Adrenal gland (tissue), 19 donors: ENCODE results near the gene MBLAC1. TPM values are rescaled to one million over a fixed set of nuclear protein-coding genes. Genes with fewer than 3 reads are reported as not detected.

Experiments
- DNase-seq, 7 donors: peaks; one replicate each; pipeline ENCODE4 v3.0.0-alpha.2; 2019 to 2020
- H3K27ac ChIP-seq, 5 donors: fragments of 200-600 bp; sonication (generic) in 4 of 5; 1 replicate in 3 of 5; 2 replicates in 2 of 5; pipeline versions ENCODE4 v1.5.1 to v1.8.0; 2016 to 2020; ENCODE audit warnings: mild to moderate bottlenecking in 1 of 5
- H3K27me3 ChIP-seq: fragments of 200-600 bp; 2 replicates; pipeline ENCODE4 v1.8.0; 2021
- H3K36me3 ChIP-seq, 2 donors: fragments of 200-600 bp; replicated peaks in 1 of 2; 1 replicate in 1 of 2; 2 replicates in 1 of 2; pipeline versions ENCODE4 v1.5.1 to v1.8.0; 2018 to 2022
- H3K4me1 ChIP-seq, 2 donors: fragments of 200-600 bp; replicated peaks in 1 of 2; 1 replicate in 1 of 2; 2 replicates in 1 of 2; pipeline versions ENCODE4 v1.5.1 to v1.8.0; 2018 to 2021
- H3K4me3 ChIP-seq, 4 donors: fragments of 200-600 bp; sonication (generic) in 3 of 4; one replicate each; pipeline ENCODE4 v1.5.1; 2016 to 2018
- H3K9me3 ChIP-seq, 3 donors: fragments of 200-600 bp; sonication (generic) in 1 of 3; replicated peaks in 1 of 3; 1 replicate in 2 of 3; 2 replicates in 1 of 3; pipeline versions ENCODE4 v1.5.1 to v1.8.0; 2016 to 2021
- CTCF ChIP-seq, 6 experiments: fragments of 450-650 bp in 4 of 6; fragments of 200-600 bp in 2 of 6; sonication (generic) in 1 of 6; IDR thresholded peaks; 1 replicate in 5 of 6; 2 replicates in 1 of 6; pipeline versions ENCODE4 v1.5.1 to v1.8.0; 2016 to 2021; ENCODE audit warnings: antibody characterized with exemption in 6 of 6, mild to moderate bottlenecking in 2 of 6, moderate library complexity in 1 of 6
- POLR2A ChIP-seq, 2 donors: fragments of 450-650 bp; IDR thresholded peaks; one replicate each; pipeline ENCODE4 v1.6.1; 2017; ENCODE audit warnings: antibody characterized with exemption in 2 of 2, mild to moderate bottlenecking in 2 of 2, moderate library complexity in 1 of 2
- WGBS, 4 donors: extraction: QIAGEN DNeasy Blood & Tissue Kit in 2 of 4; methylation state at CpG; one replicate each; pipeline versions ENCODE4 v1.1.5 to v1.1.7; 2013 to 2017; 5-methylcytosine and 5-hydroxymethylcytosine counted together
- intact Hi-C, 2 donors: fragments of 100-400 bp; cut with DNase I; formaldehyde crosslinking; loops; one replicate each; pipeline versions ENCODE4 v1.14.1 to v1.15.0; 2022 to 2023
- long read RNA-seq, 10 donors: library from polyadenylated mRNA in 3 of 10; unstranded in 2 of 10; stranded (forward) in 1 of 10; transcript quantifications; one replicate each; pipeline ENCODE4 v2.0.0 and lab custom pipeline, GENCODE V29; 2021 to 2026
- polyA plus RNA-seq, 3 donors: library from polyadenylated mRNA; stranded (reverse); fragments of 200-250 nt in 2 of 3; fragments of 350-450 nt in 1 of 3; fragmentation: Illumina TruSeq in 1 of 3; extraction: RNeasy Lipid Tissue Mini Kit (QIAGEN cat#74804) in 1 of 3; gene quantifications; one replicate each; pipeline ENCODE4 v1.2.3, GENCODE V29; 2013 to 2014
- total RNA-seq, 9 donors: library from RNA; depleted of rRNA in 4 of 9; stranded (reverse); fragments of >200 nt in 4 of 9; fragments of 120-200 nt in 1 of 9; fragmentation: NEBNext Ultra II Directional in 1 of 9; extraction: Animal tissue kit (Norgen Biotek cat#: 25700) in 1 of 9; gene quantifications; one replicate each; pipeline versions ENCODE4 v1.1.0 to v1.2.4, GENCODE V29; 2013 to 2023
- donor health status: healthy with polysubstance abuse.
- donor health status: Bipolar disorder and iron deficiency.
- donor health status: DM: yes; HTN: yes; CAD: no.
- donor health status: DM: no; HTN: no; CAD: no.
- donor health status: DM: no; HTN: no; CAD: no.
- donor health status: DM: yes; HTN: yes; CAD: no.

MBLAC1 gene, protein sequence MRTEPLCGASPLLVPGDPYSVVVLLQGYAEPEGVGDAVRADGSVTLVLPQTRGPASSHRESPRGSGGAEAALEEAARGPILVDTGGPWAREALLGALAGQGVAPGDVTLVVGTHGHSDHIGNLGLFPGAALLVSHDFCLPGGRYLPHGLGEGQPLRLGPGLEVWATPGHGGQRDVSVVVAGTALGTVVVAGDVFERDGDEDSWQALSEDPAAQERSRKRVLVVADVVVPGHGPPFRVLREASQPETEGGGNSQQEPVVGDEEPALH
- total RNA-seq = 1 to 10 TPM; 1.5 to 7.0 (median 3.5) TPM
- 1 to 10 TPM in 2 of 3 donors, under 1 TPM in 1; 0.38 to 4.2 (median 2.7) TPM for polyA plus RNA-seq
- long read RNA-seq, donor 1, partial matches to known transcripts = 0 of 1 reads
- long read RNA-seq, donor 1, other reads (novel, unspliced or antisense) = 0 of 1 reads
- long read RNA-seq, donor 2, partial matches to known transcripts = 0 of 1 reads
- long read RNA-seq, donor 2, other reads (novel, unspliced or antisense) = 0 of 1 reads
- long read RNA-seq, donor 3, partial matches to known transcripts = 0 of 1 reads
- long read RNA-seq, donor 3, other reads (novel, unspliced or antisense) = 0 of 1 reads
- long read RNA-seq, donor 4 = 0 reads
- long read RNA-seq, donor 5, transcript MBLAC1-201 (2 exons, 1,502 nt) = major isoform, 7 of 9 reads
- long read RNA-seq, donor 5, partial matches to known transcripts = 0 of 9 reads
- long read RNA-seq, donor 5, other reads (novel, unspliced or antisense) = 2 of 9 reads
- long read RNA-seq, donor 6 = 0 reads
- long read RNA-seq, donor 7, partial matches to known transcripts = 0 of 2 reads
- long read RNA-seq, donor 7, other reads (novel, unspliced or antisense) = 0 of 2 reads
- long read RNA-seq, donor 8 = 0 reads
- long read RNA-seq, donor 9 = 0 reads
- long read RNA-seq, donor 10 = 0 reads

- Histone ChIP-seq H3K9me3 (no peaks in the 10 kb centered on the region), H3K4me3 (peak within 1 kb of the TSS; percentile 57 to 95 (median 71)), H3K4me1 (peaks cover 14 to 26% of the 10 kb centered on the region in 2 donors), H3K27ac (peak within 1 kb of the TSS; percentile 87 to 99 (median 92)), H3K36me3 (no peaks in the 10 kb centered on the region), H3K27me3 (no peaks in the 10 kb centered on the region)
- intact Hi-C loops = no loop called here
- DNase-seq = peak; percentile 88 to 94 (median 91)
- WGBS, 4 donors = 0 to 1% (median 0%) methylated on average over 24 to 85 of the region's 85 CpGs
- TF ChIP-seq POLR2A (IDR thresholded peaks at IDR 0.05) (peak; percentile 22 to 59), CTCF (IDR thresholded peaks at IDR 0.05) (no peak)
Measured at GRCh38 chr7:100126931-100127865, at the start of gene MBLAC1. MBLAC1 (plus strand) TSS chr7:100126967; CDS start chr7:100127396, 429 bp downstream.

DNA sequence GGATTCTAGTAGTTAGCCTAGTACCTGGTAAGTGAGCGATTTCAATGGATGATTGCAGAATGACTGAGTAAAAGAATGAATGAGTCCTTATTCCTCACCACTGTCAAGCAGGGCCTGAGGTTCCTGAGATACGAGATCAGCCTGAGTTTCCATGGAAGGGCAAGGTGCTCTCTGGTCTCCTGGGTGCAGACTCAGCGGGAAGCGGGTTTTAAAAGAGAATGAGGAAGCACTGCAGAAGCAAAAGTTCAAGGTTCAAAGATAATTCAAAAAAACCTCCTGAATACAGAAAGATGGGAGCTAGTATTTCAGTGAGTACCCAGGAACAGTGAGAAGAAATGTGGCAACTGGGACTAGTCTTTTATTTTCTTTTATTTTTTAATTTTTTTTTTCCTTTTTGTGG is 49.6 kb upstream of the MBLAC1 start:
- Histone ChIP-seq H3K27ac (no peak overlapping the region), H3K9me3 (peaks cover 0 to 3% (median 0%) of the 10 kb centered on the region in 3 donors), H3K4me1 (peaks cover 13 to 20% of the 10 kb centered on the region in 2 donors), H3K27me3 (no peaks in the 10 kb centered on the region), H3K36me3 (peaks cover 0 to 60% of the 10 kb centered on the region in 2 donors), H3K4me3 (no peak overlapping the region)
- intact Hi-C loops = no loop called here
- TF ChIP-seq POLR2A (IDR thresholded peaks at IDR 0.05) (no peak), CTCF (IDR thresholded peaks at IDR 0.05) (no peak)
- no peak for DNase-seq
- WGBS, 4 donors = 69 to 84% (median 78%) methylated on average over 4 of the region's 4 CpGs

GRCh38 chr7:100079024-100079560 is 47.7 kb upstream of the MBLAC1 start:
- H3K4me3 ChIP-seq = no peak overlapping the region
- H3K4me1 ChIP-seq = peaks cover 16 to 26% of the 10 kb centered on the region in 2 donors
- no peaks in the 10 kb centered on the region for H3K27me3 ChIP-seq
- intact Hi-C loops = no loop called here
- no peak for DNase-seq
- WGBS, 4 donors = 71 to 80% (median 75%) methylated on average over 6 to 7 of the region's 7 CpGs
- H3K9me3 ChIP-seq = no peaks in the 10 kb centered on the region
- peaks cover 0 to 41% of the 10 kb centered on the region in 2 donors for H3K36me3 ChIP-seq
- TF ChIP-seq CTCF (IDR thresholded peaks at IDR 0.05) (no peak), POLR2A (IDR thresholded peaks at IDR 0.05) (no peak)
- no peak overlapping the region for H3K27ac ChIP-seq
